HCT116 (cell line): ENCODE results near the gene LZIC. TPM values are rescaled to one million over a fixed set of nuclear protein-coding genes. Genes with fewer than 3 reads are reported as not detected.

Experiments used
- ATAC-seq: fragments of 200-7000 bp; cut with Tn5 transposase; 2 replicates; pipeline ENCODE4 v1.9.1; 2020; ENCODE audit warnings: mild to moderate bottlenecking, moderate library complexity
- BruUV-seq: library from RNA; stranded (reverse); fragments of 400-500 nt; replicated peaks from 2 replicates; lab custom pipeline; 2021; lab: Mats Ljungman, UMichigan
- CTCF ChIA-PET: fragments of 300-600 bp; sonication (Branson Sonifier 250); formaldehyde crosslinking; loops from one replicate; lab custom pipeline; 2021; ENCODE audit warnings: antibody characterized with exemption; lab: Charles Lee
- POLR2A ChIA-PET: fragments of 300-600, 350-600 bp; sonication (Branson Sonifier 250); formaldehyde crosslinking; loops from one replicate; lab custom pipeline; 2021; ENCODE audit warnings: antibody characterized with exemption; lab: Charles Lee
- RAD21 ChIA-PET, 2 experiments: fragments of 300-600 bp; sonication (Branson Sonifier 250); formaldehyde crosslinking; loops; one replicate each; lab custom pipeline; 2023; ENCODE audit warnings: low total read pairs in 2 of 2; ENCODE audit not compliant: uncharacterized antibody in 2 of 2, unreplicated experiment in 2 of 2, low non-redundant PET in 1 of 2; lab: Charles Lee
- DNase-seq: peaks from one replicate; pipeline ENCODE4 v3.0.0-alpha.2; 2010; ENCODE audit warnings: low read depth, low spot score
- H2AFZ ChIP-seq: fragments of 200-600 bp; shearing (Covaris generic), sonication (generic); 2 replicates; pipeline ENCODE4 v1.6.1; 2017; ENCODE audit warnings: low read depth, mixed run types, mixed read lengths, antibody characterized with exemption, low read length; ENCODE audit not compliant: poor library complexity, severe bottlenecking
- H3K27ac ChIP-seq: 2 replicates; pipeline ENCODE4 v1.5.1; 2012; ENCODE audit warnings: low read depth, low read length
- H3K27me3 ChIP-seq: fragments of 200-600 bp; sonication (generic); 2 replicates; pipeline ENCODE4 v1.6.1; 2016; ENCODE audit warnings: mixed run types, low read length, mixed read lengths; ENCODE audit not compliant: insufficient read depth
- H3K36me3 ChIP-seq, 2 experiments: fragments of 200-500 bp in 1 of 2; fragments of 200-600 bp in 1 of 2; sonication (Bioruptor generic) in 1 of 2; sonication (generic) in 1 of 2; 2 replicates each; pipeline versions ENCODE4 v1.5.1 to v1.6.1; 2014 to 2016; ENCODE audit warnings: low read length in 2 of 2, inconsistent platforms in 1 of 2, mixed read lengths in 1 of 2, mixed run types in 1 of 2; ENCODE audit not compliant: insufficient read depth in 2 of 2, control insufficient read depth in 1 of 2
- H3K4me1 ChIP-seq, 2 experiments: fragments of 200-600 bp in 1 of 2; sonication (generic) in 1 of 2; 2 replicates each; pipeline versions ENCODE4 v1.5.1 to v1.6.1; 2012 to 2017; ENCODE audit warnings: low read length in 2 of 2, inconsistent platforms in 1 of 2, mild to moderate bottlenecking in 1 of 2, mixed read lengths in 1 of 2, mixed run types in 1 of 2, moderate library complexity in 1 of 2; ENCODE audit not compliant: insufficient read depth in 2 of 2, control insufficient read depth in 1 of 2
- H3K4me2 ChIP-seq: fragments of 200-600 bp; sonication (generic); 2 replicates; pipeline ENCODE4 v1.6.1; 2017; ENCODE audit warnings: mixed run types, low read length, mixed read lengths
- H3K4me3 ChIP-seq, 2 experiments: fragments of 200-600 bp in 1 of 2; sonication (generic) in 1 of 2; replicated peaks in 1 of 2; 2 replicates each; pipeline ENCODE4 v1.5.1; 2011 to 2016; ENCODE audit warnings: low read length in 2 of 2, control low read depth in 1 of 2, low read depth in 1 of 2, mild to moderate bottlenecking in 1 of 2, mixed read lengths in 1 of 2, mixed run types in 1 of 2
- H3K79me2 ChIP-seq: fragments of 200-600 bp; sonication (generic); 2 replicates; pipeline ENCODE4 v1.6.1; 2017; ENCODE audit warnings: mild to moderate bottlenecking, mixed run types, low read length, moderate library complexity, mixed read lengths; ENCODE audit not compliant: insufficient read depth
- H3K9ac ChIP-seq: fragments of 200-600 bp; sonication (generic); 2 replicates; pipeline ENCODE4 v1.6.1; 2016; ENCODE audit warnings: low read length, mixed read lengths
- H3K9me2 ChIP-seq: fragments of 200-600 bp; sonication (generic), shearing (Covaris generic); 2 replicates; pipeline ENCODE4 v1.6.1; 2017; ENCODE audit warnings: mixed run types, mild to moderate bottlenecking, moderate library complexity; ENCODE audit not compliant: insufficient read depth
- H3K9me3 ChIP-seq, 2 experiments: fragments of 200-500 bp in 1 of 2; fragments of 200-600 bp in 1 of 2; sonication (Bioruptor generic) in 1 of 2; sonication (generic) in 1 of 2; 2 replicates each; pipeline ENCODE4 v1.6.1; 2014 to 2017; ENCODE audit warnings: low read length in 2 of 2, mixed read lengths in 2 of 2, inconsistent platforms in 1 of 2, low read depth in 1 of 2, mild to moderate bottlenecking in 1 of 2, mixed run types in 1 of 2, moderate library complexity in 1 of 2; ENCODE audit not compliant: control insufficient read depth in 1 of 2, insufficient read depth in 1 of 2
- H4K20me1 ChIP-seq: fragments of 200-600 bp; sonication (generic), shearing (Covaris generic); 2 replicates; pipeline ENCODE4 v1.6.1; 2017; ENCODE audit warnings: mixed run types, mild to moderate bottlenecking, moderate library complexity; ENCODE audit not compliant: insufficient read depth
- CBX3 ChIP-seq: IDR thresholded peaks from 2 replicates; pipeline ENCODE4 v1.6.1; 2012; ENCODE audit warnings: low read depth
- CEBPB ChIP-seq: IDR thresholded peaks from 2 replicates; pipeline ENCODE4 v1.6.1; 2012; ENCODE audit warnings: low read depth
- EGR1 ChIP-seq: IDR thresholded peaks from 2 replicates; pipeline ENCODE4 v1.6.1; 2012; ENCODE audit warnings: low read depth
- ELF1 ChIP-seq: IDR thresholded peaks from 2 replicates; pipeline ENCODE4 v1.6.1; 2012; ENCODE audit warnings: low read depth, borderline replicate concordance
- EZH2 ChIP-seq: fragments of 200-600 bp; sonication (generic); IDR thresholded peaks from 2 replicates; pipeline ENCODE4 v1.6.1; 2017; ENCODE audit warnings: antibody characterized with exemption, mixed run types
- EZH2phosphoT487 ChIP-seq: fragments of 200-600 bp; IDR thresholded peaks from 2 replicates; pipeline ENCODE4 v1.6.1; 2018; ENCODE audit warnings: antibody characterized with exemption, borderline replicate concordance
- FOSL1 ChIP-seq: IDR thresholded peaks from 2 replicates; pipeline ENCODE4 v1.6.1; 2012; ENCODE audit warnings: low read depth
- JUND ChIP-seq: IDR thresholded peaks from 2 replicates; pipeline ENCODE4 v1.6.1; 2012
- POLR2A ChIP-seq: IDR thresholded peaks from 2 replicates; pipeline ENCODE4 v1.7.0; 2011; ENCODE audit warnings: borderline replicate concordance; ENCODE audit not compliant: insufficient read depth, insufficient read length; ENCODE audit errors: extremely low read depth
- POLR2AphosphoS5 ChIP-seq: IDR thresholded peaks from 2 replicates; pipeline ENCODE4 v1.6.1; 2011; ENCODE audit warnings: mild to moderate bottlenecking, low read depth, low read length, moderate library complexity
- RAD21 ChIP-seq: IDR thresholded peaks from 2 replicates; pipeline ENCODE4 v1.6.1; 2012; ENCODE audit warnings: low read depth, mild to moderate bottlenecking
- SP1 ChIP-seq: IDR thresholded peaks from 2 replicates; pipeline ENCODE4 v1.6.1; 2012; ENCODE audit warnings: low read depth
- SRF ChIP-seq: IDR thresholded peaks from 2 replicates; pipeline ENCODE4 v1.6.1; 2012; ENCODE audit warnings: low read depth
- TCF7L2 ChIP-seq: IDR thresholded peaks from 2 replicates; pipeline ENCODE4 v1.7.0; 2011; ENCODE audit warnings: borderline replicate concordance, inconsistent platforms; ENCODE audit not compliant: insufficient read depth, insufficient read length; ENCODE audit errors: extremely low read depth
- YY1 ChIP-seq: IDR thresholded peaks from 2 replicates; pipeline ENCODE4 v1.6.1; 2011; ENCODE audit warnings: low read length, low read depth, moderate library complexity, mild to moderate bottlenecking; ENCODE audit not compliant: insufficient replicate concordance; ENCODE audit errors: extremely low read depth
- ZFX ChIP-seq: fragments of 450-650 bp; IDR thresholded peaks from 2 replicates; pipeline ENCODE4 v1.6.1; 2017
- ZNF274 ChIP-seq: fragments of 200-500 bp; sonication (Bioruptor generic); IDR thresholded peaks from 2 replicates; pipeline ENCODE4 v1.6.1; 2014; ENCODE audit warnings: mild to moderate bottlenecking, low read depth, low read length, inconsistent platforms
- intact Hi-C: fragments of 100-400 bp; cut with micrococcal nuclease; formaldehyde crosslinking; loops from 2 replicates; pipeline ENCODE4 v1.10.0; 2022
- total RNA-seq: library from RNA; stranded (reverse); gene quantifications from one replicate; pipeline ENCODE4 v1.2.1, GENCODE V29; 2021; ENCODE audit not compliant: unreplicated experiment
- TF ChIP-seq, protein P1 (sequence below): IDR thresholded peaks from 2 replicates; pipeline ENCODE4 v1.6.1; 2012
- TF ChIP-seq, protein P2 (sequence below): IDR thresholded peaks from 2 replicates; pipeline ENCODE4 v1.6.1; 2012; ENCODE audit warnings: low read depth
- TF ChIP-seq, protein P3 (sequence below): IDR thresholded peaks from 2 replicates; pipeline ENCODE4 v1.6.1; 2011; ENCODE audit warnings: mild to moderate bottlenecking, low read length, moderate library complexity; ENCODE audit not compliant: insufficient replicate concordance; ENCODE audit errors: extremely low read depth

Gene LZIC
- total RNA-seq, 1 experiment from 2014 or later, result 26.6 TPM

DNA sequence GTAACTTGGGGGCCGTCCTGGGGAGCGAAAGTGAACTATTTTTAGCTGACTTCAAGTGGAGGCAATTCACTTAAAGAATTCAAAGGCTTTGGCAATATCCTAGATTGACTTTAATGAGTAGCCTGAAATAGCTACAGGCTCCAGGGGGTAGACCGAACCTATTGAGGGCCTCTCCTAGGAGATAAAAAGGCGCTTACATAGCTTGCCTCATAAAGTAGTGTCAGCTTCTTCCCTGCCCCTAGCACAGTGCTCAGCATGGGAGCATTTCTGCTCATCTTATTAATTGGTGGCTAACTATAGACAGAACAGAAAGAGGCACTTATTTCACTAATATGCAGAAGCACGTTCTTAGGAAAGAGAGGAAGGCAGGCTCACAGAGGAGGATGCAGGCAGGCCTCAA is 20.8 kb downstream of the LZIC start:
- H3K27me3 ChIP-seq, result no peaks in the 10 kb centered on the region
- H3K79me2 ChIP-seq, result no peaks in the 10 kb centered on the region
- H3K4me3 ChIP-seq, result no peak overlapping the region
- H4K20me1 ChIP-seq, result no peaks in the 10 kb centered on the region
- no peaks in the 10 kb centered on the region for H3K4me1 ChIP-seq
- intact Hi-C loops, result no loop called here
- no peak overlapping the region for H3K27ac ChIP-seq
- RAD21 ChIA-PET, result no interaction called here
- no peak overlapping the region for H3K9ac ChIP-seq
- no peaks in the 10 kb centered on the region for H3K9me2 ChIP-seq
- BruUV-seq, result no TSS peak
- no peaks in the 10 kb centered on the region for H3K9me3 ChIP-seq
- H3K36me3 ChIP-seq, result no peaks in the 10 kb centered on the region
- ATAC-seq (no peak), DNase-seq (no peak)
- H2AFZ ChIP-seq, result no peak overlapping the region
- H3K4me2 ChIP-seq, result no peak overlapping the region
- CTCF ChIA-PET, result no interaction called here
- POLR2A ChIA-PET, result no interaction called here
- TF ChIP-seq SRF (no peak), FOSL1 (no peak), SP1 (no peak), POLR2A (no peak), RAD21 (no peak), ZNF274 (no peak), JUND (no peak), EGR1 (no peak), CEBPB (no peak), TCF7L2 (no peak), ZFX (no peak), ELF1 (no peak), YY1 (no peak), CBX3 (no peak), EZH2 (no peak), EZH2phosphoT487 (no peak), POLR2AphosphoS5 (no peak)
- TF ChIP-seq, protein P1, sequence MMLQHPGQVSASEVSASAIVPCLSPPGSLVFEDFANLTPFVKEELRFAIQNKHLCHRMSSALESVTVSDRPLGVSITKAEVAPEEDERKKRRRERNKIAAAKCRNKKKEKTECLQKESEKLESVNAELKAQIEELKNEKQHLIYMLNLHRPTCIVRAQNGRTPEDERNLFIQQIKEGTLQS, result no peak
- TF ChIP-seq, protein P2, sequence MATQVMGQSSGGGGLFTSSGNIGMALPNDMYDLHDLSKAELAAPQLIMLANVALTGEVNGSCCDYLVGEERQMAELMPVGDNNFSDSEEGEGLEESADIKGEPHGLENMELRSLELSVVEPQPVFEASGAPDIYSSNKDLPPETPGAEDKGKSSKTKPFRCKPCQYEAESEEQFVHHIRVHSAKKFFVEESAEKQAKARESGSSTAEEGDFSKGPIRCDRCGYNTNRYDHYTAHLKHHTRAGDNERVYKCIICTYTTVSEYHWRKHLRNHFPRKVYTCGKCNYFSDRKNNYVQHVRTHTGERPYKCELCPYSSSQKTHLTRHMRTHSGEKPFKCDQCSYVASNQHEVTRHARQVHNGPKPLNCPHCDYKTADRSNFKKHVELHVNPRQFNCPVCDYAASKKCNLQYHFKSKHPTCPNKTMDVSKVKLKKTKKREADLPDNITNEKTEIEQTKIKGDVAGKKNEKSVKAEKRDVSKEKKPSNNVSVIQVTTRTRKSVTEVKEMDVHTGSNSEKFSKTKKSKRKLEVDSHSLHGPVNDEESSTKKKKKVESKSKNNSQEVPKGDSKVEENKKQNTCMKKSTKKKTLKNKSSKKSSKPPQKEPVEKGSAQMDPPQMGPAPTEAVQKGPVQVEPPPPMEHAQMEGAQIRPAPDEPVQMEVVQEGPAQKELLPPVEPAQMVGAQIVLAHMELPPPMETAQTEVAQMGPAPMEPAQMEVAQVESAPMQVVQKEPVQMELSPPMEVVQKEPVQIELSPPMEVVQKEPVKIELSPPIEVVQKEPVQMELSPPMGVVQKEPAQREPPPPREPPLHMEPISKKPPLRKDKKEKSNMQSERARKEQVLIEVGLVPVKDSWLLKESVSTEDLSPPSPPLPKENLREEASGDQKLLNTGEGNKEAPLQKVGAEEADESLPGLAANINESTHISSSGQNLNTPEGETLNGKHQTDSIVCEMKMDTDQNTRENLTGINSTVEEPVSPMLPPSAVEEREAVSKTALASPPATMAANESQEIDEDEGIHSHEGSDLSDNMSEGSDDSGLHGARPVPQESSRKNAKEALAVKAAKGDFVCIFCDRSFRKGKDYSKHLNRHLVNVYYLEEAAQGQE, result no peak
- TF ChIP-seq, protein P3, sequence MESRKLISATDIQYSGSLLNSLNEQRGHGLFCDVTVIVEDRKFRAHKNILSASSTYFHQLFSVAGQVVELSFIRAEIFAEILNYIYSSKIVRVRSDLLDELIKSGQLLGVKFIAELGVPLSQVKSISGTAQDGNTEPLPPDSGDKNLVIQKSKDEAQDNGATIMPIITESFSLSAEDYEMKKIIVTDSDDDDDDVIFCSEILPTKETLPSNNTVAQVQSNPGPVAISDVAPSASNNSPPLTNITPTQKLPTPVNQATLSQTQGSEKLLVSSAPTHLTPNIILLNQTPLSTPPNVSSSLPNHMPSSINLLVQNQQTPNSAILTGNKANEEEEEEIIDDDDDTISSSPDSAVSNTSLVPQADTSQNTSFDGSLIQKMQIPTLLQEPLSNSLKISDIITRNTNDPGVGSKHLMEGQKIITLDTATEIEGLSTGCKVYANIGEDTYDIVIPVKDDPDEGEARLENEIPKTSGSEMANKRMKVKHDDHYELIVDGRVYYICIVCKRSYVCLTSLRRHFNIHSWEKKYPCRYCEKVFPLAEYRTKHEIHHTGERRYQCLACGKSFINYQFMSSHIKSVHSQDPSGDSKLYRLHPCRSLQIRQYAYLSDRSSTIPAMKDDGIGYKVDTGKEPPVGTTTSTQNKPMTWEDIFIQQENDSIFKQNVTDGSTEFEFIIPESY, result no peak
